ENCODE measurements around the gene OLIG2.

Gene OLIG2

DNA sequence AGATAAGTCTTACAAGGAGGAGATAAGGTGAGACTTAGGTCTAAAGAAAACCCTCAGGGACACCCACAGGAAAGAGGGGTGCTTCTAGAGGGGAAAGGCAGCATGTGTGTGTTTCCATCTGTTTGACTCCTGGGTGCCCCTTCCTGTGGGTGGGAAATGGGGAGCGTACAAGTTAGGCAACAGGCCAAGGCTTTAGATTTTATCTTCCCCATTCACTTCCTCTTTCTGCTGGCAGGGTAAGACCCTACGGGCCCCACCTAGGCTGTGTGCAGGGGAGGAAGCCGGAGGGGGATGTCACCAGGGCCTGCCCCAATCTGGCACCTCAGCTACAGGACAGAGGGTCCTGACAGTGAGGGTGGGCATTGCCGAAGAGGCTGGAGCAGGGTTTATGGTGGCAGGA lies 41.7 kb downstream of the OLIG2 start:
- TF ChIP-seq TSHZ2 (CRISPR knock-in tag; IDR thresholded peaks at IDR 0.05) (no peak), RARB (CRISPR knock-in tag; IDR thresholded peaks at IDR 0.05) (no peak), ZFP3 (CRISPR knock-in tag; IDR thresholded peaks at IDR 0.05) (no peak), ZFP30 (CRISPR knock-in tag; IDR thresholded peaks at IDR 0.05) (no peak), ISL1 (CRISPR knock-in tag; IDR thresholded peaks at IDR 0.05) (no peak), ZNF70 (CRISPR knock-in tag; IDR thresholded peaks at IDR 0.05) (no peak), TOX (CRISPR knock-in tag; IDR thresholded peaks at IDR 0.05; ENCODE audit: borderline replicate concordance) (no peak), ZC3H10 (CRISPR knock-in tag; IDR thresholded peaks at IDR 0.05) (no peak), BACH2 (CRISPR knock-in tag; IDR thresholded peaks at IDR 0.05; ENCODE audit: borderline replicate concordance) (no peak), ZNF565 (CRISPR knock-in tag; conservative IDR thresholded peaks at IDR 0.05; ENCODE audit: low read depth) (no peak), PPARA (CRISPR knock-in tag; IDR thresholded peaks at IDR 0.05; ENCODE audit: borderline replicate concordance) (no peak), ESRRG (CRISPR knock-in tag; IDR thresholded peaks at IDR 0.05) (no peak), ARNTL (CRISPR knock-in tag; IDR thresholded peaks at IDR 0.05; ENCODE audit: borderline replicate concordance, low read depth) (no peak), OSR1 (CRISPR knock-in tag; IDR thresholded peaks at IDR 0.05) (no peak), ZNF8 (CRISPR knock-in tag; IDR thresholded peaks at IDR 0.05) (no peak)
- TF ChIP-seq, protein P1, sequence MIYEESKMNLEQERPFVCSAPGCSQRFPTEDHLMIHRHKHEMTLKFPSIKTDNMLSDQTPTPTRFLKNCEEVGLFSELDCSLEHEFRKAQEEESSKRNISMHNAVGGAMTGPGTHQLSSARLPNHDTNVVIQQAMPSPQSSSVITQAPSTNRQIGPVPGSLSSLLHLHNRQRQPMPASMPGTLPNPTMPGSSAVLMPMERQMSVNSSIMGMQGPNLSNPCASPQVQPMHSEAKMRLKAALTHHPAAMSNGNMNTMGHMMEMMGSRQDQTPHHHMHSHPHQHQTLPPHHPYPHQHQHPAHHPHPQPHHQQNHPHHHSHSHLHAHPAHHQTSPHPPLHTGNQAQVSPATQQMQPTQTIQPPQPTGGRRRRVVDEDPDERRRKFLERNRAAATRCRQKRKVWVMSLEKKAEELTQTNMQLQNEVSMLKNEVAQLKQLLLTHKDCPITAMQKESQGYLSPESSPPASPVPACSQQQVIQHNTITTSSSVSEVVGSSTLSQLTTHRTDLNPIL (CRISPR knock-in tag; IDR thresholded peaks at IDR 0.05; ENCODE audit: low read depth): no peak
- ATAC-seq: no peak

- no peak for ATAC-seq
- TF ChIP-seq OSR1 (CRISPR knock-in tag; IDR thresholded peaks at IDR 0.05) (no peak), ZNF565 (CRISPR knock-in tag; conservative IDR thresholded peaks at IDR 0.05; ENCODE audit: low read depth) (no peak), TOX (CRISPR knock-in tag; IDR thresholded peaks at IDR 0.05; ENCODE audit: borderline replicate concordance) (no peak), ZNF8 (CRISPR knock-in tag; IDR thresholded peaks at IDR 0.05) (peak; percentile 86), SNAI2 (CRISPR knock-in tag; IDR thresholded peaks at IDR 0.05) (no peak)
Observed at GRCh38 chr21:33069243-33069642, 43.5 kb downstream of the OLIG2 start.

DNA sequence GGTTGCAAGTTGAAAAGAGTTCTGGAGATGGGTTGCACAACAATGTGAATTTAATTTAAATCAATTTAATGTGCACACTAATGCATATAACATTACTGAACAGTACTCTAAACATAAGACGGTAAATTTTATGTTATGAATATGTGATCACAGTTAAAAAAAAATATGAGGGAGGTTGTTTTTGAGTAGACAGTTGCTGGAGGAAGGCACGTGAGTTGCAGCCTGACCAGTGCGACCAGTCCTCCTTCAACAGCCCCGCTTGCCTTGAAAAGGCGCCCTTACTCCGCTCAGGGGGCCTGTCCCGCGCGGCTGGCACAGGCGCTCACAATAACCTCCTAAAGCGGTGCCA lies 43.9 kb downstream of the OLIG2 start:
- ATAC-seq: no peak
- TF ChIP-seq ZFP3 (CRISPR knock-in tag; IDR thresholded peaks at IDR 0.05) (no peak), OSR1 (CRISPR knock-in tag; IDR thresholded peaks at IDR 0.05) (no peak), RARB (CRISPR knock-in tag; IDR thresholded peaks at IDR 0.05) (no peak), PPARA (CRISPR knock-in tag; IDR thresholded peaks at IDR 0.05; ENCODE audit: borderline replicate concordance) (no peak), ARNTL (CRISPR knock-in tag; IDR thresholded peaks at IDR 0.05; ENCODE audit: borderline replicate concordance, low read depth) (no peak)

GRCh38 chr21:33069994-33070743 lies 44.4 kb downstream of the OLIG2 start, which contains the start of gene OLIG1:
OLIG1 (plus strand) TSS chr21:33070141; CDS start chr21:33070247, 106 bp downstream.
- no peak for TF ChIP-seq SNAI2 (CRISPR knock-in tag; IDR thresholded peaks at IDR 0.05)
- no peak for TF ChIP-seq ZFP3 (CRISPR knock-in tag; IDR thresholded peaks at IDR 0.05)
- TF ChIP-seq PPARA (CRISPR knock-in tag; IDR thresholded peaks at IDR 0.05; ENCODE audit: borderline replicate concordance): no peak
- TF ChIP-seq BACH2 (CRISPR knock-in tag; IDR thresholded peaks at IDR 0.05; ENCODE audit: borderline replicate concordance): no peak
- TF ChIP-seq ZNF70 (CRISPR knock-in tag; IDR thresholded peaks at IDR 0.05): no peak
- TF ChIP-seq, protein P1 (CRISPR knock-in tag; IDR thresholded peaks at IDR 0.05; ENCODE audit: low read depth): no peak
- no peak for TF ChIP-seq ZNF8 (CRISPR knock-in tag; IDR thresholded peaks at IDR 0.05)
- ATAC-seq: no peak

DNA sequence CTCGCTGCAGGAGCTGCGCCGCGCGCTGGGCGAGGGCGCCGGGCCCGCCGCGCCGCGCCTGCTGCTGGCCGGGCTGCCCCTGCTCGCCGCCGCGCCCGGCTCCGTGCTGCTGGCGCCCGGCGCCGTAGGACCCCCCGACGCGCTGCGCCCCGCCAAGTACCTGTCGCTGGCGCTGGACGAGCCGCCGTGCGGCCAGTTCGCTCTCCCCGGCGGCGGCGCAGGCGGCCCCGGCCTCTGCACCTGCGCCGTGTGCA lies 44.9 kb downstream of the OLIG2 start:
- no peak for ATAC-seq
- TF ChIP-seq ISL1 (CRISPR knock-in tag; IDR thresholded peaks at IDR 0.05) (no peak), OSR1 (CRISPR knock-in tag; IDR thresholded peaks at IDR 0.05) (no peak), ZC3H10 (CRISPR knock-in tag; IDR thresholded peaks at IDR 0.05) (no peak)
